Stimulated activated CD4-positive, alpha-beta T cell treated with anti-CD3 and anti-CD28 coated beads, TNF-alpha, amount 100 ng/mL, for 1 hour (primary cell): ENCODE results near the gene CENPF.

Source experiments
- DNase-seq, 3 donors: peaks; one replicate each; pipeline ENCODE4 v3.0.0-alpha.2; 2020; ENCODE audit warnings: low read depth in 3 of 3, low spot score in 1 of 3

Gene CENPF

GRCh38 chr1:214615109-214615508 is 12.1 kb downstream of the CENPF start:
- DNase-seq: no peak

GRCh38 chr1:214615871-214616270 is 12.9 kb downstream of the CENPF start:
- DNase-seq: no peak

- no peak for DNase-seq
Measured at GRCh38 chr1:214617246-214617645, 14.3 kb downstream of the CENPF start.

GRCh38 chr1:214617843-214618242 is 14.8 kb downstream of the CENPF start:
- DNase-seq: no peak

- DNase-seq: no peak
Measured at GRCh38 chr1:214621236-214621635, 18.2 kb downstream of the CENPF start.

- no peak for DNase-seq
Measured at GRCh38 chr1:214623430-214623829, 20.4 kb downstream of the CENPF start.

GRCh38 chr1:214632091-214632490 is 29.1 kb downstream of the CENPF start:
- no peak for DNase-seq

GRCh38 chr1:214633686-214634085 is 30.7 kb downstream of the CENPF start:
- DNase-seq: no peak

GRCh38 chr1:214634267-214634666 is 31.3 kb downstream of the CENPF start:
- DNase-seq: no peak

GRCh38 chr1:214635086-214635485 is 32.1 kb downstream of the CENPF start:
- DNase-seq: no peak

- no peak for DNase-seq
Measured at GRCh38 chr1:214635506-214635905, 32.5 kb downstream of the CENPF start.

GRCh38 chr1:214636436-214636835 is 33.4 kb downstream of the CENPF start:
- no peak for DNase-seq

- no peak for DNase-seq
Measured at GRCh38 chr1:214637125-214637524, 34.1 kb downstream of the CENPF start.

- no peak for DNase-seq
Measured at GRCh38 chr1:214637722-214638458, 34.9 kb downstream of the CENPF start.

GRCh38 chr1:214638459-214638807 is 35.4 kb downstream of the CENPF start:
- no peak for DNase-seq

GRCh38 chr1:214638997-214639396 is 36.0 kb downstream of the CENPF start:
- DNase-seq: no peak

GRCh38 chr1:214640431-214641213 is 37.6 kb downstream of the CENPF start:
- DNase-seq: no peak

- DNase-seq: no peak
Measured at GRCh38 chr1:214641214-214641895, 38.4 kb downstream of the CENPF start.

- no peak for DNase-seq
Measured at GRCh38 chr1:214643030-214643429, 40.0 kb downstream of the CENPF start.

GRCh38 chr1:214645712-214646111 is 42.7 kb downstream of the CENPF start:
- no peak for DNase-seq

- no peak for DNase-seq
Measured at GRCh38 chr1:214648801-214649200, 45.8 kb downstream of the CENPF start.

GRCh38 chr1:214649607-214650006 is 46.6 kb downstream of the CENPF start:
- DNase-seq: no peak
